K562 (cell line): Measurements from ENCODE around the gene TCOF1.

Experiments
- CUX1 ChIP-seq: fragments of 200-800 bp; sonication (Bioruptor generic); IDR thresholded peaks from 2 replicates; pipeline ENCODE4 v1.6.1; 2016; ENCODE audit warnings: missing genetic modification characterization, missing compliant biosample characterization
- ZNF830 ChIP-seq: fragments of 250-450 bp; sonication (Bioruptor Pico); IDR thresholded peaks from 2 replicates; pipeline ENCODE4 v1.5.0; 2021; ENCODE audit warnings: mild to moderate bottlenecking

DNA sequence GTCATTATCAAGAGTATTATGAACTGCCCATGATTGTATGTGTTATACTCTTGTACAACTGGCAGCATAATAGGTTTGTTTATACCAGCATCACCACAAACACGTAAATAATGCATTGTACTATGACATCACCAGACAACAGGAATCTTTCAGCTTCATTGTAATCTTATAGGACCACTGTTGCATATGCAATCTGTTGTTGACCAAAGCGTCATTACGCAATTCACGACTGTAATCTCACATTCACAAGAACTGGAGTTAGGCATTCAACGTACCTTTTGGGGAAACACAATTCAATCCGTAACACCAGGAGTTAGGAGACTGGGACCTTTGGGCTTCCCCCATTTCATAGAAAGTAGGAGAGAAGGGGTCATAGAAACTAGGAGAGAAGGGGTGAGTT, 34.4 kb upstream of the TCOF1 start:
- TF ChIP-seq CUX1, result no peak
- no peak for TF ChIP-seq ZNF830 (CRISPR knock-in tag)
